Activated CD8-positive, alpha-beta memory T cell treated with anti-CD3 and anti-CD28 coated beads for 24 hours (primary cell): ENCODE data around the gene AKT1S1.

Experiments used
- DNase-seq: peaks from one replicate; pipeline ENCODE4 v3.0.0-alpha.2; 2020

Gene AKT1S1

GRCh38 chr19:49882643-49883042 lies 5.5 kb upstream of the AKT1S1 start:
- DNase-seq = no peak

- DNase-seq = no peak
Measured at GRCh38 chr19:49881672-49882394, 4.7 kb upstream of the AKT1S1 start.

- DNase-seq = no peak
Measured at GRCh38 chr19:49881186-49881585, 4.0 kb upstream of the AKT1S1 start.

- DNase-seq = no peak
Measured at GRCh38 chr19:49880162-49880869, 3.2 kb upstream of the AKT1S1 start.

- no peak for DNase-seq
Measured at GRCh38 chr19:49879243-49879963, 2.2 kb upstream of the AKT1S1 start.

- DNase-seq = no peak
Measured at GRCh38 chr19:49878744-49879070, 1.6 kb upstream of the AKT1S1 start.

- DNase-seq = no peak
Measured at GRCh38 chr19:49877879-49878743, 956 bp upstream of the AKT1S1 start.

GRCh38 chr19:49876422-49877019 lies 634 bp downstream of the AKT1S1 start:
- DNase-seq = peak; percentile 98

GRCh38 chr19:49875857-49876421 lies 1.2 kb downstream of the AKT1S1 start:
- DNase-seq = peak; percentile 86

- DNase-seq = no peak
Measured at GRCh38 chr19:49875177-49875576, 2.0 kb downstream of the AKT1S1 start.

GRCh38 chr19:49874503-49875157 lies 2.5 kb downstream of the AKT1S1 start:
- DNase-seq = no peak

GRCh38 chr19:49873834-49874233 lies 3.3 kb downstream of the AKT1S1 start:
- no peak for DNase-seq

- no peak for DNase-seq
Measured at GRCh38 chr19:49873129-49873521, 4.0 kb downstream of the AKT1S1 start.

GRCh38 chr19:49872245-49873128 lies 4.7 kb downstream of the AKT1S1 start:
- no peak for DNase-seq

GRCh38 chr19:49871349-49871985 lies 5.7 kb downstream of the AKT1S1 start:
- no peak for DNase-seq

GRCh38 chr19:49870309-49870901 lies 6.8 kb downstream of the AKT1S1 start:
- no peak for DNase-seq

GRCh38 chr19:49869484-49870308 lies 7.5 kb downstream of the AKT1S1 start:
- DNase-seq = peak; percentile 96

- peak; percentile 91 for DNase-seq
Measured at GRCh38 chr19:49869009-49869483, 8.1 kb downstream of the AKT1S1 start.
